Calu3 (cell line): ENCODE measurements around the gene ADAMTSL3. TPM values are rescaled to one million over a fixed set of nuclear protein-coding genes. Genes with fewer than 3 reads are reported as not detected.

Experiments
- BruUV-seq: library from RNA; stranded (reverse); fragments of 400-500 nt; replicated peaks from 2 replicates; lab custom pipeline; 2021; lab: Mats Ljungman, UMichigan
- CTCF ChIA-PET: fragments of 300-600 bp; sonication (Branson Sonifier 250); formaldehyde crosslinking; loops from one replicate; lab custom pipeline; 2022; ENCODE audit warnings: antibody characterized with exemption; lab: Charles Lee
- DNase-seq: peaks from one replicate; pipeline ENCODE4 v3.0.0; 2022
- H3K27ac Mint-ChIP-seq: one replicate; pipeline ENCODE4 v1.8.0; 2022; ENCODE audit warnings: mixed read lengths; ENCODE audit not compliant: unreplicated experiment
- H3K27me3 Mint-ChIP-seq: one replicate; pipeline ENCODE4 v1.8.0; 2022; ENCODE audit warnings: mixed read lengths; ENCODE audit not compliant: unreplicated experiment
- H3K36me3 Mint-ChIP-seq: one replicate; pipeline ENCODE4 v1.8.0; 2022; ENCODE audit warnings: mild to moderate bottlenecking, moderate library complexity, mixed read lengths; ENCODE audit not compliant: insufficient read depth, unreplicated experiment
- H3K4me1 Mint-ChIP-seq: one replicate; pipeline ENCODE4 v1.8.0; 2022; ENCODE audit warnings: mild to moderate bottlenecking, low read depth, mixed read lengths; ENCODE audit not compliant: unreplicated experiment
- H3K4me3 Mint-ChIP-seq: one replicate; pipeline ENCODE4 v1.8.0; 2022; ENCODE audit warnings: mild to moderate bottlenecking, low read depth, moderate library complexity, mixed read lengths; ENCODE audit not compliant: unreplicated experiment
- H3K9me3 Mint-ChIP-seq: one replicate; pipeline ENCODE4 v1.8.0; 2022; ENCODE audit warnings: low read depth, mixed read lengths; ENCODE audit not compliant: unreplicated experiment
- CTCF ChIP-seq: fragments of 200-600 bp; IDR thresholded peaks from one replicate; pipeline ENCODE4 v1.8.0; 2022; ENCODE audit warnings: antibody characterized with exemption; ENCODE audit not compliant: unreplicated experiment
- intact Hi-C: fragments of 100-400 bp; cut with micrococcal nuclease; formaldehyde crosslinking; loops from one replicate; pipeline ENCODE4 v1.10.0; 2022; ENCODE audit not compliant: unreplicated experiment
- total RNA-seq: library from RNA; stranded (reverse); gene quantifications from 2 replicates; pipeline ENCODE4 v1.2.3, GENCODE V29; 2022

ADAMTSL3 gene
- total RNA-seq, 1 experiment from 2014 or later: 2.4 TPM

- CTCF ChIA-PET: no interaction called here
- intact Hi-C loops: no loop called here
- BruUV-seq: no TSS peak
- Mint-ChIP-seq H3K27me3 (no peaks in the 10 kb centered on the region), H3K4me3 (no peak overlapping the region), H3K36me3 (no peaks in the 10 kb centered on the region), H3K4me1 (no peaks in the 10 kb centered on the region), H3K9me3 (peaks cover 4% of the 10 kb centered on the region), H3K27ac (no peak overlapping the region)
- no peak for DNase-seq
- TF ChIP-seq CTCF: no peak
Observed at GRCh38 chr15:83917432-83917831, 263.5 kb downstream of the ADAMTSL3 start.

- H3K36me3 Mint-ChIP-seq: no peaks in the 10 kb centered on the region
- DNase-seq: no peak
- no peak overlapping the region for H3K4me3 Mint-ChIP-seq
- H3K27ac Mint-ChIP-seq: no peak overlapping the region
- H3K27me3 Mint-ChIP-seq: no peaks in the 10 kb centered on the region
- intact Hi-C loops: no loop called here
- no TSS peak for BruUV-seq
- CTCF ChIA-PET: no interaction called here
- no peaks in the 10 kb centered on the region for H3K4me1 Mint-ChIP-seq
- H3K9me3 Mint-ChIP-seq: peaks cover 4% of the 10 kb centered on the region
- no peak for TF ChIP-seq CTCF
Observed at GRCh38 chr15:83918011-83918410, 264.1 kb downstream of the ADAMTSL3 start.

- H3K36me3 Mint-ChIP-seq: no peaks in the 10 kb centered on the region
- H3K4me1 Mint-ChIP-seq: no peaks in the 10 kb centered on the region
- intact Hi-C loops: no loop called here
- H3K27ac Mint-ChIP-seq: no peak overlapping the region
- no peak for DNase-seq
- peaks cover 4% of the 10 kb centered on the region for H3K9me3 Mint-ChIP-seq
- no peak overlapping the region for H3K4me3 Mint-ChIP-seq
- no peak for TF ChIP-seq CTCF
- no TSS peak for BruUV-seq
- CTCF ChIA-PET: no interaction called here
- no peaks in the 10 kb centered on the region for H3K27me3 Mint-ChIP-seq
Observed at GRCh38 chr15:83919319-83919830, 265.5 kb downstream of the ADAMTSL3 start.

GRCh38 chr15:83919978-83920510 is 266.1 kb downstream of the ADAMTSL3 start:
- no peaks in the 10 kb centered on the region for H3K27me3 Mint-ChIP-seq
- no peak for TF ChIP-seq CTCF
- intact Hi-C loops: no loop called here

More at GRCh38 chr15:83919978-83920510, 266.1 kb downstream of the ADAMTSL3 start:
- CTCF ChIA-PET: no interaction called here
- Mint-ChIP-seq H3K36me3 (no peaks in the 10 kb centered on the region), H3K27ac (no peak overlapping the region), H3K4me1 (no peaks in the 10 kb centered on the region), H3K9me3 (peaks cover 4% of the 10 kb centered on the region), H3K4me3 (no peak overlapping the region)
- no peak for DNase-seq
- BruUV-seq: no TSS peak
